Skeletal muscle cell (primary cell): ENCODE measurements around the gene ANKRD18A.
"Not testable (repeated sequence)": the region's sequence is repeated elsewhere in the genome, so short reads cannot be mapped to it uniquely, and the experiment has no call there.

Experiments
- DNase-seq: peaks from one replicate; pipeline ENCODE4 v3.0.0-alpha.2; 2010; ENCODE audit warnings: low read depth
- H3K4me3 ChIP-seq: 2 replicates; pipeline ENCODE4 v1.5.1; 2011; ENCODE audit warnings: low read depth, mild to moderate bottlenecking, control low read depth, low read length, moderate library complexity

ANKRD18A gene

GRCh38 chr9:38557746-38558145 lies 62.6 kb downstream of the ANKRD18A start:
- not testable (repeated sequence) for DNase-seq, H3K4me3 ChIP-seq

- not testable (repeated sequence) for DNase-seq, H3K4me3 ChIP-seq
These were observed 65.4 kb downstream of the ANKRD18A start for GRCh38 chr9:38554966-38555365.

DNA sequence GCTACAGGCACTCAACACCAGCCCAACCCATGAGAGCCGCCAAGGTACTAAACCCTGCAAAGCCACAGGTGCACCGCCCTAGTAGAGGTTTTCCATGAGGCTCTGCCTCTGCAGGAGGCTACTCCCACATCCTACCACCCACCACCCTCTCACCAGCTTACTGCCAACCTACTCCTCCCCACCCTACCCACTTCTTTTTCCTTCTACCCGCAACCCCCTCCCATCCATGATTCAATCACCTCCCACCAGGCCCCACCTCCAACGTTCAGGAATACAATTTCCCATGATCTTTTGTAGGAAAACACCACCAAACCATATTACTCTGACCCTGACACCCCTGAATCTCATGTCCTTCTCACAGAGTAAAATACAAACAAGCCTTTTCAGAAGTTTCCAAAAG lies 67.4 kb downstream of the ANKRD18A start:
- DNase-seq, H3K4me3 ChIP-seq: not testable (repeated sequence)

GRCh38 chr9:38546497-38547163 lies 73.8 kb downstream of the ANKRD18A start:
- H3K4me3 ChIP-seq, DNase-seq: not testable (repeated sequence)

GRCh38 chr9:38540535-38540934 lies 79.9 kb downstream of the ANKRD18A start:
- DNase-seq: not testable (repeated sequence)

DNA sequence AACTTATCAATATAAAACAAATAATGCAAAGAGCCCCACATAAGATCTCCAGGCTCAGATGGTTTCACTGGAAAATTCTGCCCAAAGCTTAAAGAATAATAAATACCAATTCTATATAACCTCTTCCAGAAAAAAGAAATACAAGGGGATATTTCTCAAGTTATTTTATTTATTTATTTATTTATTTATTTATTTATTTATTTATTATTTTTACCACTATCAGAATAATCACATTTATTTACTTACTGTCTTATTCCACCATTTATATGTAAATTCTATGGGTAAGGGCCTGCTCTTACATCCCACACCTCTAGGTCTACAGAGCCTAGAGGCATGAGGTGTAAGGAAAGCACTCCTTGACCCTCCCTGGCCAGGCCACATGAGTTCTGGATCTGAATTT lies 91.1 kb downstream of the ANKRD18A start:
- DNase-seq: no peak
- H3K4me3 ChIP-seq: no peak overlapping the region

More at GRCh38 chr9:38540535-38540934, 79.9 kb downstream of the ANKRD18A start:
- not testable (repeated sequence) for H3K4me3 ChIP-seq

DNA sequence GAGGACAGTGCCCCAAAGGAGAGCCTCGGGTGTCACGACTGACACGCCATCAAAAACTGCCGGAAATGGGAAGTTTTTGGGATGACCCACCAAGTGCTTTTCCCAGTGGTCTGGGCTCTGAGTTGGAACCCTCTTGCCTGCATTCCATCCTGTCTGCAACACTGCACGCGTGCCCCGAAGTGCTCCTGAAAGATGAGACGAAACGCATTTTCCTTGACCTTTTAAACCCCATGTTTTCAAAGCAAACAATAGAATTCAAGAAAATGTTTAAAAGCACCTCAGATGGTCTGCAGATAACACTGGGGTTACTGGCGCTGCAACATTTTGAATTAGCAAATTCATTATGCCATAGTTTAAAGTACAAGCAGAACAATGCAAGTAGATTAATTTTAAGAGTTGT lies 92.9 kb downstream of the ANKRD18A start:
- H3K4me3 ChIP-seq: no peak overlapping the region

GRCh38 chr9:38526591-38526990 lies 93.8 kb downstream of the ANKRD18A start:
- DNase-seq: no peak
- no peak overlapping the region for H3K4me3 ChIP-seq

More for the DNA sequence above, 92.9 kb downstream of the ANKRD18A start:
- DNase-seq: no peak

DNA sequence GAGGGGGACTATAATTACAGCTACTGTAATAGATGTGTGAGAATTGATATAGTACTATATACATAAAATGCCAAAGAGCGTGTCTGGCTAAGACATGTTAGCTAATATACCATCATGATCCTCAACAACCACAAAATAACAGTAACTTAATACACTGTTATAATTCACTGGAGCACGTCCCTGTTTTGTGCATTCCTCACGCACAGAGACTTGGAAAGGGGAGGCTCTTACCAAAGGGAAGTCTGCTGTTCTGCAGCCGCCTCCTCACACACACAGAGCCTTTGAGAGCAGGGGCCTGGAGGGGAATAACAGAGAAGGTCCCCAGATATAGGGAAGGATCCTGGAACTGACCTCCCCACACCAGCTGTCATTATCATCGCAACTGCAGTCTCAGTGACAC lies 97.3 kb downstream of the ANKRD18A start:
- no peak for DNase-seq
- no peak overlapping the region for H3K4me3 ChIP-seq

DNA sequence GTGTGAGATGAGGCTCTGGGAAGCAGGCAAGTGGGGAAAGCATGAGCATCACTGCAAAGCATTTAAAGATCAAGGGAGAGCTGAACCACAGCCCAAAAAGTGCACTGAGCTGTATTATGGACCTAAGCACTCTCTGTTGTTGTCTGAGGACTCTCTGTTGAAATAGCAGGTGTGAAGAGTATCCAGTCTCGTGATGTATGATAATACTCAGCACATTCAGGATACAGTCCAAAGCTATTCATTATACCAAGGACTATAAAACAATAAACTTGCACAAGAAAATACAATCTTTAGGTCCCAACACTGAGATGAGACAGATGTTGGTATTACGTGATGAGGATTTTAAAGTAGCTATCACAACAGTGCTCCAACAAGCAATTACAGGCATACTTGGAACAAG lies 98.6 kb downstream of the ANKRD18A start:
- no peak overlapping the region for H3K4me3 ChIP-seq
- no peak for DNase-seq
